ENCODE results near the gene SPOUT1.

DNA sequence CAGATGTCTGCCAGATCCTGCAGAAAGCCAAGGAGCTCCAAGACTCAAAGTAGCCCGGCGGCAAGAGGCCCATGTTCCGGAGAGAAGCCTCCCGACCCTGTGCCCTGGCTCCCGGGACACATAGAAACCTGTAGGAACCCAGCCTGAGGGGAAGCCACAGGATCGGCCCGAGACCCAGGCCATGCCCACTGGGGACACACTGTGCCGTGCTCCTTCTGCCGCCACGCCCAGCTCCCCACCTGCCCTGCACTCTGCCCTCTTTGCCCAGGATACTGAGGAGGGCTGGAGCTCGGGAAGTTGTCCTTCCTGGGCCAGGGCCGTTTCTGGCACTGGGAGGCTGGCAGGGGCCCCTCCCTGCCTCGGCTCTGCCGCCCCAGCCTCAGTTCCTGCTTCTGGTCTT is 21.8 kb downstream of the SPOUT1 start:
- TF ChIP-seq CTCF (IDR thresholded peaks at IDR 0.05), result no peak
- TF ChIP-seq POLR2AphosphoS5 (IDR thresholded peaks at IDR 0.05), result no peak

Measured in gastroesophageal sphincter (tissue), 3 donors.